Brain pericyte (primary cell): Measurements from ENCODE around the gene LOXHD1.

Experiments used
- DNase-seq: peaks from one replicate; pipeline ENCODE4 v3.0.0-alpha.2; 2012; ENCODE audit warnings: low read depth, low spot score

Gene LOXHD1

GRCh38 chr18:46625069-46625468, 32.0 kb downstream of the LOXHD1 start:
- no peak for DNase-seq

GRCh38 chr18:46624127-46624526, 32.9 kb downstream of the LOXHD1 start:
- DNase-seq: no peak

GRCh38 chr18:46623541-46623940, 33.5 kb downstream of the LOXHD1 start:
- DNase-seq: no peak

- DNase-seq: no peak
Measured at GRCh38 chr18:46622999-46623398, 34.0 kb downstream of the LOXHD1 start.

GRCh38 chr18:46622451-46622850, 34.6 kb downstream of the LOXHD1 start:
- DNase-seq: no peak

GRCh38 chr18:46621871-46622270, 35.1 kb downstream of the LOXHD1 start:
- no peak for DNase-seq

GRCh38 chr18:46621111-46621766, 35.8 kb downstream of the LOXHD1 start:
- DNase-seq: no peak

GRCh38 chr18:46619559-46619958, 37.5 kb downstream of the LOXHD1 start:
- no peak for DNase-seq

GRCh38 chr18:46615720-46616119, 41.3 kb downstream of the LOXHD1 start:
- DNase-seq: no peak

- no peak for DNase-seq
Measured at GRCh38 chr18:46609048-46609447, 48.0 kb downstream of the LOXHD1 start.

- no peak for DNase-seq
Measured at GRCh38 chr18:46607926-46608325, 49.1 kb downstream of the LOXHD1 start.

GRCh38 chr18:46601141-46601805, 55.7 kb downstream of the LOXHD1 start:
- DNase-seq: no peak

- DNase-seq: no peak
Measured at GRCh38 chr18:46596119-46596518, 60.9 kb downstream of the LOXHD1 start.

- no peak for DNase-seq
Measured at GRCh38 chr18:46591783-46592391, 65.1 kb downstream of the LOXHD1 start.

- no peak for DNase-seq
Measured at GRCh38 chr18:46590103-46590502, 66.9 kb downstream of the LOXHD1 start.

GRCh38 chr18:46588971-46589660, 67.9 kb downstream of the LOXHD1 start:
- DNase-seq: no peak

GRCh38 chr18:46587600-46587999, 69.4 kb downstream of the LOXHD1 start:
- no peak for DNase-seq

- DNase-seq: no peak
Measured at GRCh38 chr18:46583711-46584110, 73.3 kb downstream of the LOXHD1 start.

GRCh38 chr18:46581648-46582047, 75.4 kb downstream of the LOXHD1 start:
- no peak for DNase-seq

- no peak for DNase-seq
Measured at GRCh38 chr18:46578987-46579386, 78.0 kb downstream of the LOXHD1 start.

GRCh38 chr18:46577546-46577945, 79.5 kb downstream of the LOXHD1 start:
- DNase-seq: no peak

GRCh38 chr18:46575851-46576250, 81.2 kb downstream of the LOXHD1 start:
- no peak for DNase-seq

GRCh38 chr18:46574743-46575115, 82.3 kb downstream of the LOXHD1 start:
- DNase-seq: no peak
